Right lobe of liver (tissue), 4 donors: ENCODE data around the gene HSF4.

Experiments
- CTCF ChIP-seq, 4 donors: fragments of 200-600 bp in 3 of 4; fragments of 450-650 bp in 1 of 4; IDR thresholded peaks; one replicate each; pipeline versions ENCODE4 v1.5.1 to v1.8.0; 2016 to 2022; ENCODE audit warnings: antibody characterized with exemption in 4 of 4, mild to moderate bottlenecking in 2 of 4
- POLR2A ChIP-seq: fragments of 450-650 bp; IDR thresholded peaks from one replicate; pipeline ENCODE4 v1.6.1; 2017; ENCODE audit warnings: antibody characterized with exemption, mild to moderate bottlenecking
- donor health status: DM: no; HTN: no; CAD: no.
- donor health status: DM: no; HTN: no; CAD: no.
- donor health status: DM: no; HTN: yes; CAD: no.

DNA sequence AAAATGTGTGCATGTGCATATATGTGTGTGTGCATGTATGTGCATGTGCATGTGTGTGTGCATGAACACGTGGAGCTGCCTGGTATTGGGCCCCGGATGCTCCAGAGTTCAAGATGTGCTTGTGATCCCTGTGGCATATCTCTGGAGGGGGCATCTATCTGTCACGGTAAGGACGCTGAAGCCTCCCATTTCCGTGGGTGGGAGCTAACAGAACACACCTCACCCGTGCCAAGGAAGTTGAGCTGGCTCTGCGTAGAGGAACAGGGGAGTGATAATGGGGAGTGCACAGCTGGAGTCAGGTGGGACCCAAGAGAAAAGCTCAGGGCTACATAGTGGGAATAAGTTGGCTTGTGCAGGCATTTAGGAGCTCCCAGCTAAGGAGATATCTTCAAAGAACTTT lies 47.1 kb downstream of the HSF4 start:
- no peak for TF ChIP-seq CTCF (IDR thresholded peaks at IDR 0.05)
- TF ChIP-seq POLR2A, result no peak
